Neural progenitor cell (in vitro differentiated cells): ENCODE results near the gene DSG1. TPM values are rescaled to one million over a fixed set of nuclear protein-coding genes. Genes with fewer than 3 reads are reported as not detected.
"Not testable (repeated sequence)": the region's sequence is repeated elsewhere in the genome, so short reads cannot be mapped to it uniquely, and the experiment has no call there.

ENCODE experiments used
- DNase-seq: peaks from one replicate; pipeline ENCODE4 v3.0.0-alpha.2; 2016; ENCODE audit warnings: low spot score
- H2AFZ ChIP-seq: fragments of 200-600 bp; sonication (generic); replicated peaks from 2 replicates; pipeline ENCODE4 v1.6.1; 2016; ENCODE audit warnings: antibody characterized with exemption
- H3F3A ChIP-seq: fragments of 200-600 bp; sonication (generic); 2 replicates; pipeline ENCODE4 v1.6.1; 2016; ENCODE audit warnings: antibody characterized with exemption, low read depth
- H3K27ac ChIP-seq: fragments of 200-600 bp; sonication (generic); 2 replicates; pipeline ENCODE4 v1.5.1; 2016; ENCODE audit warnings: mild to moderate bottlenecking
- H3K27me3 ChIP-seq: fragments of 200-600 bp; sonication (generic); 2 replicates; pipeline ENCODE4 v1.6.1; 2016; ENCODE audit warnings: mild to moderate bottlenecking, moderate library complexity
- H3K36me3 ChIP-seq: fragments of 200-600 bp; sonication (generic); 2 replicates; pipeline ENCODE4 v1.5.1; 2016
- H3K4me1 ChIP-seq: fragments of 200-600 bp; sonication (generic); 2 replicates; pipeline ENCODE4 v1.6.1; 2016; ENCODE audit warnings: mixed run types
- H3K4me2 ChIP-seq: fragments of 200-600 bp; sonication (generic); 2 replicates; pipeline ENCODE4 v1.6.1; 2016
- H3K4me3 ChIP-seq: fragments of 200-600 bp; sonication (generic); 2 replicates; pipeline ENCODE4 v1.5.1; 2016
- H3K79me2 ChIP-seq: fragments of 200-600 bp; sonication (generic); 2 replicates; pipeline ENCODE4 v1.6.1; 2016; ENCODE audit warnings: low read depth
- H3K9ac ChIP-seq: fragments of 200-600 bp; sonication (generic); 2 replicates; pipeline ENCODE4 v1.6.1; 2016
- H3K9me3 ChIP-seq: fragments of 200-600 bp; sonication (generic); 2 replicates; pipeline ENCODE4 v1.5.1; 2016; ENCODE audit warnings: low read depth
- H4K20me1 ChIP-seq: fragments of 200-600 bp; sonication (generic); 2 replicates; pipeline ENCODE4 v1.6.1; 2016; ENCODE audit warnings: low read depth
- H3K27ac Mint-ChIP-seq: 3 replicates; pipeline ENCODE4 v1.8.0; 2021; ENCODE audit warnings: mixed read lengths
- H3K27me3 Mint-ChIP-seq: 2 replicates; pipeline ENCODE4 v1.8.0; 2022; ENCODE audit warnings: low read depth, mild to moderate bottlenecking, inconsistent platforms, moderate library complexity, mixed read lengths; ENCODE audit not compliant: insufficient read depth
- H3K36me3 Mint-ChIP-seq: 3 replicates; pipeline ENCODE4 v1.8.0; 2021; ENCODE audit warnings: mixed read lengths
- H3K4me1 Mint-ChIP-seq: 3 replicates; pipeline ENCODE4 v1.8.0; 2021; ENCODE audit warnings: mixed read lengths
- H3K4me3 Mint-ChIP-seq: 3 replicates; pipeline ENCODE4 v1.8.0; 2021; ENCODE audit warnings: mild to moderate bottlenecking, moderate library complexity, mixed read lengths
- H3K9me3 Mint-ChIP-seq: 3 replicates; pipeline ENCODE4 v1.8.0; 2020; ENCODE audit warnings: mixed read lengths
- CTCF ChIP-seq: fragments of 200-600 bp; sonication (generic); IDR thresholded peaks from 2 replicates; pipeline ENCODE4 v1.5.1; 2017; ENCODE audit warnings: antibody characterized with exemption, mild to moderate bottlenecking
- EZH2 ChIP-seq: fragments of 200-600 bp; sonication (generic); IDR thresholded peaks from 2 replicates; pipeline ENCODE4 v1.6.1; 2017; ENCODE audit warnings: antibody characterized with exemption, mild to moderate bottlenecking, moderate library complexity
- EZH2phosphoT487 ChIP-seq: fragments of 200-600 bp; sonication (generic); IDR thresholded peaks from 2 replicates; pipeline ENCODE4 v1.6.1; 2017; ENCODE audit warnings: antibody characterized with exemption
- total RNA-seq: library from RNA; depleted of rRNA; stranded (reverse); fragments of >200 nt; gene quantifications from 2 replicates; pipeline ENCODE4 v1.2.3, GENCODE V29; 2015; ENCODE audit warnings: low replicate concordance

Gene DSG1
- total RNA-seq, 1 donor from 2014 or later = not detected

- Mint-ChIP-seq H3K27ac (no peak overlapping the region), H3K4me3 (no peak overlapping the region), H3K36me3 (no peaks in the 10 kb centered on the region), H3K9me3 (no peaks in the 10 kb centered on the region), H3K4me1 (no peaks in the 10 kb centered on the region), H3K27me3 (no peaks in the 10 kb centered on the region)
- no peak overlapping the region for H3K4me2 ChIP-seq
- no peak for TF ChIP-seq CTCF
- TF ChIP-seq EZH2phosphoT487 = no peak
- TF ChIP-seq EZH2 = no peak
- H3K4me3 ChIP-seq = no peak overlapping the region
- no peak overlapping the region for H3K27ac ChIP-seq
- H3K4me1 ChIP-seq = no peaks in the 10 kb centered on the region
- H4K20me1 ChIP-seq = no peaks in the 10 kb centered on the region
- H3K9me3 ChIP-seq = no peaks in the 10 kb centered on the region
- H3K27me3 ChIP-seq = no peaks in the 10 kb centered on the region
- H2AFZ ChIP-seq = no peak overlapping the region
- no peaks in the 10 kb centered on the region for H3K36me3 ChIP-seq
- no peak for DNase-seq
- no peaks in the 10 kb centered on the region for H3F3A ChIP-seq
- H3K79me2 ChIP-seq = no peaks in the 10 kb centered on the region
- H3K9ac ChIP-seq = no peak overlapping the region
Observed at GRCh38 chr18:31281437-31281836, 36.5 kb upstream of the DSG1 start.

GRCh38 chr18:31289446-31289845 is 28.5 kb upstream of the DSG1 start:
- H3K27me3 ChIP-seq, H3K36me3 ChIP-seq, H3K27ac Mint-ChIP-seq, H3K27me3 Mint-ChIP-seq, H3K27ac ChIP-seq, H2AFZ ChIP-seq, H3K4me3 ChIP-seq, H3K4me1 ChIP-seq, H3K36me3 Mint-ChIP-seq, DNase-seq, H3K9me3 ChIP-seq, H3K4me2 ChIP-seq, H3K4me1 Mint-ChIP-seq, H3F3A ChIP-seq, H3K4me3 Mint-ChIP-seq, H3K79me2 ChIP-seq, H4K20me1 ChIP-seq, H3K9ac ChIP-seq: not testable (repeated sequence)
- peaks cover 21% of the 10 kb centered on the region for H3K9me3 Mint-ChIP-seq

- Histone ChIP-seq H3F3A (no peaks in the 10 kb centered on the region), H3K27ac (no peak overlapping the region), H2AFZ (no peak overlapping the region), H3K79me2 (no peaks in the 10 kb centered on the region), H4K20me1 (no peaks in the 10 kb centered on the region), H3K4me3 (no peak overlapping the region), H3K9me3 (no peaks in the 10 kb centered on the region), H3K4me1 (no peaks in the 10 kb centered on the region), H3K36me3 (no peaks in the 10 kb centered on the region), H3K4me2 (no peak overlapping the region), H3K9ac (no peak overlapping the region), H3K27me3 (no peaks in the 10 kb centered on the region)
- no peaks in the 10 kb centered on the region for H3K36me3 Mint-ChIP-seq
- H3K27me3 Mint-ChIP-seq = peaks cover 9% of the 10 kb centered on the region
- no peak overlapping the region for H3K27ac Mint-ChIP-seq
- H3K4me3 Mint-ChIP-seq = no peak overlapping the region
- no peaks in the 10 kb centered on the region for H3K4me1 Mint-ChIP-seq
- peaks cover 21% of the 10 kb centered on the region for H3K9me3 Mint-ChIP-seq
- no peak for DNase-seq
- TF ChIP-seq CTCF (no peak), EZH2phosphoT487 (no peak), EZH2 (no peak)
Observed at GRCh38 chr18:31291688-31292087, 26.3 kb upstream of the DSG1 start.

- H3K4me3 ChIP-seq = no peak overlapping the region
- no peak for DNase-seq
- no peaks in the 10 kb centered on the region for H4K20me1 ChIP-seq
- Mint-ChIP-seq H3K36me3 (no peaks in the 10 kb centered on the region), H3K9me3 (peaks cover 15% of the 10 kb centered on the region), H3K27ac (peak overlapping the region; percentile 47), H3K27me3 (peaks cover 8% of the 10 kb centered on the region), H3K4me1 (no peaks in the 10 kb centered on the region), H3K4me3 (no peak overlapping the region)
- H3K27ac ChIP-seq = no peak overlapping the region
- TF ChIP-seq EZH2 = no peak
- TF ChIP-seq CTCF = no peak
- no peak for TF ChIP-seq EZH2phosphoT487
- H3K27me3 ChIP-seq = no peaks in the 10 kb centered on the region
- no peaks in the 10 kb centered on the region for H3K79me2 ChIP-seq
- H3K9ac ChIP-seq = no peak overlapping the region
- no peak overlapping the region for H3K4me2 ChIP-seq
- no peaks in the 10 kb centered on the region for H3F3A ChIP-seq
- H3K4me1 ChIP-seq = no peaks in the 10 kb centered on the region
- no peaks in the 10 kb centered on the region for H3K36me3 ChIP-seq
- no peaks in the 10 kb centered on the region for H3K9me3 ChIP-seq
- H2AFZ ChIP-seq = peak overlapping the region; percentile 72
Observed at GRCh38 chr18:31294199-31294747, 23.7 kb upstream of the DSG1 start.
